Neuronal stem cell (in vitro differentiated cells): ENCODE results near the gene CPNE4.

Experiments used
- DNase-seq: peaks from one replicate; pipeline ENCODE4 v3.0.0-alpha.2; 2013; ENCODE audit warnings: low spot score
- H2AFZ ChIP-seq: one replicate; pipeline ENCODE4 v1.6.1; 2013; ENCODE audit warnings: mild to moderate bottlenecking, low read length, inconsistent platforms
- H2AK5ac ChIP-seq: 2 replicates; pipeline ENCODE4 v1.6.1; 2013; ENCODE audit warnings: low read depth, mild to moderate bottlenecking, inconsistent platforms, low read length, moderate library complexity, mixed read lengths
- H2BK120ac ChIP-seq: 2 replicates; pipeline ENCODE4 v1.6.1; 2013; ENCODE audit warnings: low read depth, mild to moderate bottlenecking, inconsistent platforms, low read length, moderate library complexity, mixed read lengths
- H2BK12ac ChIP-seq: one replicate; pipeline ENCODE4 v1.6.1; 2013; ENCODE audit warnings: low read length, inconsistent platforms
- H2BK15ac ChIP-seq: 2 replicates; pipeline ENCODE4 v1.6.1; 2013; ENCODE audit warnings: mild to moderate bottlenecking, low read length, inconsistent platforms, mixed read lengths
- H2BK5ac ChIP-seq: one replicate; pipeline ENCODE4 v1.6.1; 2013; ENCODE audit warnings: inconsistent platforms, mild to moderate bottlenecking, low read length, moderate library complexity
- H3K14ac ChIP-seq: one replicate; pipeline ENCODE4 v1.6.1; 2013; ENCODE audit warnings: low read length, inconsistent platforms
- H3K18ac ChIP-seq: 2 replicates; pipeline ENCODE4 v1.6.1; 2013; ENCODE audit warnings: low read length, inconsistent platforms
- H3K23ac ChIP-seq: 2 replicates; pipeline ENCODE4 v1.6.1; 2013; ENCODE audit warnings: low read depth, mild to moderate bottlenecking, mixed read lengths, low read length, inconsistent platforms; ENCODE audit not compliant: poor library complexity
- H3K27ac ChIP-seq: replicated peaks from 3 replicates; pipeline ENCODE4 v1.5.1; 2013; ENCODE audit warnings: low read length, inconsistent platforms
- H3K27me3 ChIP-seq, 3 experiments: 2 replicates each; pipeline ENCODE4 v1.6.1; 2013; ENCODE audit warnings: low read length in 3 of 3, mild to moderate bottlenecking in 2 of 3, inconsistent platforms in 1 of 3, low read depth in 1 of 3, mixed read lengths in 1 of 3, moderate library complexity in 1 of 3; ENCODE audit not compliant: control insufficient read depth in 3 of 3, insufficient read depth in 3 of 3
- H3K36me3 ChIP-seq, 2 donors: replicated peaks in 1 of 2; 2 replicates each; pipeline ENCODE4 v1.6.1; 2013; ENCODE audit warnings: low read length in 2 of 2; ENCODE audit not compliant: control insufficient read depth in 2 of 2, insufficient read depth in 2 of 2
- H3K4ac ChIP-seq: 2 replicates; pipeline ENCODE4 v1.6.1; 2013; ENCODE audit warnings: inconsistent platforms, mild to moderate bottlenecking, low read length, moderate library complexity
- H3K4me1 ChIP-seq, 2 donors: 1 replicate in 1 of 2; 2 replicates in 1 of 2; pipeline ENCODE4 v1.6.1; 2013; ENCODE audit warnings: low read length in 2 of 2, low read depth in 1 of 2; ENCODE audit not compliant: control insufficient read depth in 2 of 2, insufficient read depth in 1 of 2
- H3K4me2 ChIP-seq: one replicate; pipeline ENCODE4 v1.6.1; 2013; ENCODE audit warnings: mild to moderate bottlenecking, low read length, inconsistent platforms; ENCODE audit not compliant: insufficient read depth, poor library complexity, severe bottlenecking
- H3K4me3 ChIP-seq, 2 donors: 2 replicates each; pipeline ENCODE4 v1.5.1; 2013; ENCODE audit warnings: low read length in 2 of 2, mild to moderate bottlenecking in 2 of 2, inconsistent platforms in 1 of 2, moderate library complexity in 1 of 2
- H3K79me1 ChIP-seq: one replicate; pipeline ENCODE4 v1.6.1; 2013; ENCODE audit warnings: low read depth, mild to moderate bottlenecking, inconsistent platforms, low read length, moderate library complexity
- H3K9ac ChIP-seq: one replicate; pipeline ENCODE4 v1.6.1; 2013; ENCODE audit warnings: mild to moderate bottlenecking, low read depth, low read length, inconsistent platforms; ENCODE audit not compliant: poor library complexity
- H3K9me3 ChIP-seq, 2 donors: replicated peaks in 1 of 2; 2 replicates each; pipeline versions ENCODE3 to v1.6.1; 2013; ENCODE audit warnings: low read length in 2 of 2, mild to moderate bottlenecking in 2 of 2, inconsistent platforms in 1 of 2, low read depth in 1 of 2, mixed read lengths in 1 of 2, moderate library complexity in 1 of 2; ENCODE audit not compliant: control insufficient read depth in 2 of 2, insufficient read depth in 1 of 2
- H4K8ac ChIP-seq: one replicate; pipeline ENCODE4 v1.6.1; 2013; ENCODE audit warnings: low read depth, mild to moderate bottlenecking, inconsistent platforms, low read length, moderate library complexity
- H4K91ac ChIP-seq: one replicate; pipeline ENCODE4 v1.6.1; 2013; ENCODE audit warnings: low read length, low read depth, mild to moderate bottlenecking, inconsistent platforms; ENCODE audit not compliant: poor library complexity
- WGBS, 2 donors: extraction: QIAGEN DNeasy Blood & Tissue Kit; methylation state at CpG; one replicate each; pipeline ENCODE4 v1.1.7; 2013; ENCODE audit warnings: missing lambda C conversion rate in 2 of 2, mixed read lengths in 1 of 2; ENCODE audit not compliant: insufficient read length in 2 of 2, insufficient replicate concordance in 1 of 2; ENCODE audit errors: extremely low coverage in 2 of 2; 5-methylcytosine and 5-hydroxymethylcytosine counted together

The CPNE4 gene

DNA sequence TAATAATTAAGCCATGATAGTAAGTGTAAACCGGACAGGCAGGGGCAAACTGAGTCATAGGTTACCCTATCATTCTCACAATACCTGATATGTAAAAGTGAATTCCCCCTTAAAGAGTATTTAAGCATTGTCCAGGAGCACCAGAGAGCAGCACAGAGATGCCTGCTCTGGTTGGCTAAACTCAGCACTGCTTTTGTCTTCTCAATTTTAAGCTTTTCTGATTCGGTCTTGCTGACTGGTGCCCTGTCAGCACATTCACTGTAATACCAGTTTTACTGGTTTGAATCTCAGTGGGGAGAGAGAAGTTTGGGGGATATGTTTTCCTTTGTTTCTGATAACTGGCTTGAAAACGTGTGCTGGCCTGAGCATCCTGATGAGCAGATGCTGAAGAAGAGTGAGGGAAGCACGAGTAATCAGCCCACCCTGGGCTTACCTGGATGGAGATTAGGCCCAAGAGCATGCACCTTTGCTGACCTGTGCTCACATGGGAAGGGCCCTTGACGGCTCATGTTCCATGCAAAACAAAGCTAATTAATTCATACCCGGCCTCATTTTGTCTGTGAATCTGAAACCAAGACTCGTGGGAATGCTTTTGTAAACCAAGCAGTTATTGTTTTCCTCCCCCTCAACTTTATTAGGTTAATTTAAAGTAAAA, 323.6 kb downstream of the CPNE4 start:
- DNase-seq = no peak
- Histone ChIP-seq H3K23ac (no peak overlapping the region), H3K79me1 (no peaks in the 10 kb centered on the region), H2BK5ac (no peak overlapping the region), H2BK15ac (no peak overlapping the region), H3K4me2 (no peak overlapping the region), H2AK5ac (no peak overlapping the region), H3K9me3 (no peaks in the 10 kb centered on the region), H3K18ac (no peak overlapping the region), H2BK120ac (no peak overlapping the region), H3K4ac (no peak overlapping the region), H2AFZ (no peak overlapping the region), H3K27me3 (no peaks in the 10 kb centered on the region), H3K4me3 (no peak overlapping the region), H3K9ac (no peak overlapping the region), H2BK12ac (no peak overlapping the region), H4K91ac (no peak overlapping the region), H3K4me1 (peaks cover 0 to 3% of the 10 kb centered on the region in 2 donors), H4K8ac (no peak overlapping the region), H3K14ac (no peak overlapping the region), H3K36me3 (no peaks in the 10 kb centered on the region), H3K27ac (no peak overlapping the region)
- WGBS, 2 donors = no CpG with 5 or more reads among the region's 7 CpGs

DNA sequence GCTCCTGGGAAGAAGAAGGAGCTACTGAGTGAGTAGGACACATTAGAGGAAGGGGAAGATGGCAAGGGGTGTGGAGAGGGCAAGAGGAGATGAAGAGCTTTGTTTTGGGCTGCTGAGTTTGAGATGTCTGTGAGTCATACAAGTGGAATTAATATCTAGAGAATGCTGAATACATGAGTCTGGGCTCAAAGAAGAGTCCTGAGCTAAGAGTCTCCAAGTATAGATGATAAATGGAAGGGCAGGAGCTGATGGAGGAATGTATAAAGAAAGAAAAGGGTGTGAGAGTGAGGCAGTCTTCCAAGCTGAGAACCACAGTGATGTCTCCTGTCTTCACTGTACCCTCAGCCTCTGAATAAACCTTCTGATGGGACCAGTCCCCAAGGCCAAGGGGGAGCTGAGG, 326.6 kb downstream of the CPNE4 start:
- H3K4me2 ChIP-seq = no peak overlapping the region
- no peak overlapping the region for H3K27ac ChIP-seq
- no peak for DNase-seq
- H3K4me3 ChIP-seq = no peak overlapping the region
- H3K27me3 ChIP-seq = no peaks in the 10 kb centered on the region
- no peak overlapping the region for H2AK5ac ChIP-seq
- no peak overlapping the region for H3K23ac ChIP-seq
- peaks cover 3 to 5% of the 10 kb centered on the region in 2 donors for H3K4me1 ChIP-seq
- H3K79me1 ChIP-seq = no peaks in the 10 kb centered on the region
- H2BK5ac ChIP-seq = no peak overlapping the region
- H2BK120ac ChIP-seq = no peak overlapping the region
- no peak overlapping the region for H2BK12ac ChIP-seq
- H3K36me3 ChIP-seq = no peaks in the 10 kb centered on the region
- no peak overlapping the region for H3K14ac ChIP-seq
- H2AFZ ChIP-seq = no peak overlapping the region
- no peak overlapping the region for H4K8ac ChIP-seq
- H3K9me3 ChIP-seq = no peaks in the 10 kb centered on the region
- no peak overlapping the region for H3K4ac ChIP-seq
- H3K18ac ChIP-seq = no peak overlapping the region
- no peak overlapping the region for H3K9ac ChIP-seq
- no peak overlapping the region for H2BK15ac ChIP-seq
- no peak overlapping the region for H4K91ac ChIP-seq

DNA sequence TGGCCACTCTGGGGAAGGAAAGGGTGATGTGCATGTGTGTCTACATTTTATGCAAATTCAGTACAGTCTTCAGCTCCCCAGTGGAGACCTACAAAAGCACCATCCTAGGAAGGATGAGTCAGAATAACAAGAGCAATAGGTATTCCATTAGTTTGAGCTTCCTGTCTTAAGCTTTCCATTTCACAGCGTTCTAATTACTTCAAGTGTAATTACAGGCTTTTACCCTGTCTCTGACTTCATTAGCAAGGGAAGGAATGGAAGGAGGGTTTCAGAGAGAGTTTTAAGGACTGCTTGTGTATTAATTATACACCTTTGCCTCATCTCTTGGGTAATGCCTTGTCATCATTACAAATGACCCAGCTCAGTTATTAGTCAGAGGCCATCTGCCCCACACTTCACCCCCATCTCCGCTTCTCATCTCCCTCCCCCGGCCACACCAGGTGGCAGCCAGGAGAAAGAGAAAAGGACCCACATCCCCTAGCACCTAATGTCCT, 329.2 kb downstream of the CPNE4 start:
- Histone ChIP-seq H3K23ac (no peak overlapping the region), H3K4me2 (no peak overlapping the region), H4K8ac (no peak overlapping the region), H2AFZ (no peak overlapping the region), H3K14ac (no peak overlapping the region), H3K27ac (no peak overlapping the region), H2AK5ac (no peak overlapping the region), H2BK15ac (no peak overlapping the region), H3K4ac (no peak overlapping the region), H3K18ac (no peak overlapping the region), H2BK120ac (no peak overlapping the region), H4K91ac (no peak overlapping the region), H3K27me3 (no peaks in the 10 kb centered on the region), H3K9me3 (no peaks in the 10 kb centered on the region), H3K36me3 (no peaks in the 10 kb centered on the region), H3K4me1 (peaks cover 0 to 5% of the 10 kb centered on the region in 2 donors), H3K4me3 (no peak overlapping the region), H2BK5ac (no peak overlapping the region), H2BK12ac (no peak overlapping the region), H3K79me1 (no peaks in the 10 kb centered on the region), H3K9ac (no peak overlapping the region)
- no peak for DNase-seq
- WGBS, 2 donors = no CpG with 5 or more reads among the region's 3 CpGs

DNA sequence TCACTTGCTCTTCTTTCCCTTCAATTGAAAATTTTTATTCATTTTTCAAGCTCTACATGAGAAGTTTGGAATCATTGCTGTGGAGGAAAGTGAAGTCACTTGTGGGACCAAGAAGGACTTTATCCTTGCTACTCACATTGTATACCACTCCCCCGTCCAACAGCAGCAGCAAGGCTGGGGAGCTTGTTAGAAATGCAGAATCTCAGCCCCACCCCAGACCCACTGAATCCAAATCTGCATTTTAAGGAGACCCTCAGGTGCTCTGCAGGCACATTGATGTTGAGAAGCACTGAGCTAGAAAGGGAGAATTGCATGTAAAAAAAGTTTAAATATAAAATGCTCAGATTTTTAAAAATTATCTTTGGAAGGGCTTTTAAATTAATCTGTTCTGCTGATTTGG, 329.7 kb downstream of the CPNE4 start:
- H3K4me1 ChIP-seq = peaks cover 0 to 5% of the 10 kb centered on the region in 2 donors
- no peak overlapping the region for H4K91ac ChIP-seq
- no peak overlapping the region for H2BK12ac ChIP-seq
- no peak overlapping the region for H3K14ac ChIP-seq
- no peak overlapping the region for H3K9ac ChIP-seq
- no peaks in the 10 kb centered on the region for H3K36me3 ChIP-seq
- no peak overlapping the region for H3K18ac ChIP-seq
- H3K23ac ChIP-seq = no peak overlapping the region
- H2BK15ac ChIP-seq = no peak overlapping the region
- WGBS, 2 donors = no CpG with 5 or more reads among the region's 1 CpG
- H3K9me3 ChIP-seq = no peaks in the 10 kb centered on the region
- DNase-seq = no peak
- no peak overlapping the region for H2AK5ac ChIP-seq
- no peak overlapping the region for H3K4ac ChIP-seq
- H3K79me1 ChIP-seq = no peaks in the 10 kb centered on the region
- H3K27ac ChIP-seq = no peak overlapping the region
- no peak overlapping the region for H4K8ac ChIP-seq
- no peak overlapping the region for H3K4me3 ChIP-seq
- no peak overlapping the region for H2BK120ac ChIP-seq
- no peak overlapping the region for H2BK5ac ChIP-seq
- H3K4me2 ChIP-seq = no peak overlapping the region
- no peaks in the 10 kb centered on the region for H3K27me3 ChIP-seq
- no peak overlapping the region for H2AFZ ChIP-seq
